SU-DHL-6 (cell line): ENCODE data around the gene RHOT2.

Source experiments
- H2AFZ ChIP-seq: fragments of 200-600 bp; sonication (generic); 2 replicates; pipeline ENCODE4 v1.6.1; 2014; ENCODE audit warnings: low read depth, mild to moderate bottlenecking, moderate library complexity, mixed read lengths, antibody characterized with exemption, low read length; ENCODE audit not compliant: severe bottlenecking
- H3F3A ChIP-seq: fragments of 200-600 bp; shearing (Covaris generic); 2 replicates; pipeline ENCODE4 v1.6.0; 2016; ENCODE audit warnings: antibody characterized with exemption, mild to moderate bottlenecking; ENCODE audit not compliant: insufficient read depth
- H3K27ac ChIP-seq: fragments of 200-600 bp; sonication (generic); 2 replicates; pipeline ENCODE4 v1.5.1; 2016; ENCODE audit warnings: low read depth, mild to moderate bottlenecking, low read length, moderate library complexity, mixed read lengths
- H3K27me3 ChIP-seq: fragments of 200-600 bp; sonication (generic), shearing (Covaris generic); 2 replicates; pipeline ENCODE4 v1.6.0; 2014; ENCODE audit warnings: mild to moderate bottlenecking, low read length
- H3K36me3 ChIP-seq: fragments of 200-600 bp; sonication (generic); 2 replicates; pipeline ENCODE4 v1.6.1; 2014; ENCODE audit warnings: mild to moderate bottlenecking, low read length, mixed read lengths
- H3K4me2 ChIP-seq: fragments of 300-600, 200-600 bp; shearing (Covaris generic), sonication (generic); 2 replicates; pipeline ENCODE4 v1.6.0; 2014; ENCODE audit warnings: low read length, low read depth, mild to moderate bottlenecking; ENCODE audit not compliant: poor library complexity, severe bottlenecking
- H3K4me3 ChIP-seq: fragments of 200-600 bp; sonication (generic); 2 replicates; pipeline ENCODE4 v1.5.1; 2014; ENCODE audit warnings: antibody characterized with exemption, low read length, mild to moderate bottlenecking, mixed read lengths; ENCODE audit not compliant: insufficient read depth, poor library complexity, severe bottlenecking
- H3K79me2 ChIP-seq: fragments of 200-600 bp; sonication (generic); 2 replicates; pipeline ENCODE4 v1.6.1; 2014; ENCODE audit warnings: mild to moderate bottlenecking, low read length, moderate library complexity; ENCODE audit not compliant: insufficient read depth
- H3K9ac ChIP-seq: fragments of 200-600 bp; sonication (generic); 2 replicates; pipeline ENCODE4 v1.7.0; 2014; ENCODE audit warnings: mild to moderate bottlenecking, low read length
- H3K9me2 ChIP-seq: fragments of 200-600 bp; sonication (generic); replicated peaks from 2 replicates; pipeline ENCODE4 v1.6.1; 2014; ENCODE audit warnings: low read length; ENCODE audit not compliant: insufficient read depth
- H3K9me3 ChIP-seq: fragments of 200-600 bp; sonication (generic); 2 replicates; pipeline ENCODE4 v1.6.1; 2014; ENCODE audit warnings: low read length, mixed read lengths; ENCODE audit not compliant: insufficient read depth
- H4K20me1 ChIP-seq: fragments of 200-600 bp; sonication (generic); 2 replicates; pipeline ENCODE4 v1.6.1; 2014; ENCODE audit warnings: low read depth, mild to moderate bottlenecking, antibody characterized with exemption, low read length, moderate library complexity, mixed read lengths
- EZH2phosphoT487 ChIP-seq: fragments of 200-600 bp; sonication (generic), shearing (Covaris generic); conservative IDR thresholded peaks from 2 replicates; pipeline ENCODE4 v1.6.1; 2018; ENCODE audit warnings: mild to moderate bottlenecking, antibody characterized with exemption, low read length, moderate library complexity, mixed read lengths
- TF ChIP-seq, protein P1 (sequence below): fragments of 200-600 bp; sonication (generic); IDR thresholded peaks from one replicate; pipeline ENCODE4 v1.5.1; 2017; ENCODE audit warnings: antibody characterized with exemption, mild to moderate bottlenecking, low read length, moderate library complexity; ENCODE audit not compliant: insufficient read depth, poor library complexity, severe bottlenecking

RHOT2 gene

DNA sequence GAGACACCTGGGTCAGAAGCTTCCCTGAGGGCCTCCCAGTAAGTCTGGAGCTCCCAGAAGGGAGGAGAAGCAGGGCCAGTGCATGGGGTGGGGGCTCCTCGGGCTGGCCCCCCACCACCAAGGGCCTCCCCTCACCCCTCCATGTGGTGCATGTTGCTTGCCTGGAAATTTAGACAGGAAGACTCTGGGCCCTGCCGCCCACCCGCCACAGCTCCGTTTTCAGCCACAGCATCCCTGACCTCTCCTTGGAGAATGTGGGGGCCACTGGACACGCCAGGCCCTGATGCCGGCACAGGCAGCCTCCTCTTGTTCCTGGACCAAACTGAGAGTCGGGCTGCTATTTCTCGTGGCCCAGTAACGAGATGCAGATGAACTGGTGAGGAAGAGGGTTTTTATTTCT is 29.1 kb upstream of the RHOT2 start:
- H3K36me3 ChIP-seq: no peaks in the 10 kb centered on the region

GRCh38 chr16:640614-641013 is 27.3 kb upstream of the RHOT2 start:
- no peak overlapping the region for H3K4me3 ChIP-seq
- peak overlapping the region; percentile 70 for H3K9ac ChIP-seq
- peaks cover 26% of the 10 kb centered on the region for H3F3A ChIP-seq
- peaks cover 13% of the 10 kb centered on the region for H3K79me2 ChIP-seq
- peak overlapping the region; percentile 74; the same call in 1 of the 2 replicates for H3K27ac ChIP-seq
- no peaks in the 10 kb centered on the region for H3K9me2 ChIP-seq
- TF ChIP-seq, protein P1, sequence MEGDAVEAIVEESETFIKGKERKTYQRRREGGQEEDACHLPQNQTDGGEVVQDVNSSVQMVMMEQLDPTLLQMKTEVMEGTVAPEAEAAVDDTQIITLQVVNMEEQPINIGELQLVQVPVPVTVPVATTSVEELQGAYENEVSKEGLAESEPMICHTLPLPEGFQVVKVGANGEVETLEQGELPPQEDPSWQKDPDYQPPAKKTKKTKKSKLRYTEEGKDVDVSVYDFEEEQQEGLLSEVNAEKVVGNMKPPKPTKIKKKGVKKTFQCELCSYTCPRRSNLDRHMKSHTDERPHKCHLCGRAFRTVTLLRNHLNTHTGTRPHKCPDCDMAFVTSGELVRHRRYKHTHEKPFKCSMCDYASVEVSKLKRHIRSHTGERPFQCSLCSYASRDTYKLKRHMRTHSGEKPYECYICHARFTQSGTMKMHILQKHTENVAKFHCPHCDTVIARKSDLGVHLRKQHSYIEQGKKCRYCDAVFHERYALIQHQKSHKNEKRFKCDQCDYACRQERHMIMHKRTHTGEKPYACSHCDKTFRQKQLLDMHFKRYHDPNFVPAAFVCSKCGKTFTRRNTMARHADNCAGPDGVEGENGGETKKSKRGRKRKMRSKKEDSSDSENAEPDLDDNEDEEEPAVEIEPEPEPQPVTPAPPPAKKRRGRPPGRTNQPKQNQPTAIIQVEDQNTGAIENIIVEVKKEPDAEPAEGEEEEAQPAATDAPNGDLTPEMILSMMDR: no peak
- TF ChIP-seq EZH2phosphoT487: no peak
- no peaks in the 10 kb centered on the region for H3K9me3 ChIP-seq
- H4K20me1 ChIP-seq: no peaks in the 10 kb centered on the region
- H3K36me3 ChIP-seq: no peaks in the 10 kb centered on the region
- peak overlapping the region; percentile 65 for H3K4me2 ChIP-seq
- H2AFZ ChIP-seq: no peak overlapping the region
- no peaks in the 10 kb centered on the region for H3K27me3 ChIP-seq

More for the DNA sequence above, 29.1 kb upstream of the RHOT2 start:
- H3K79me2 ChIP-seq: peaks cover 13% of the 10 kb centered on the region
- no peak for TF ChIP-seq EZH2phosphoT487
- TF ChIP-seq, protein P1: no peak
- H3F3A ChIP-seq: peaks cover 26% of the 10 kb centered on the region
- H3K9me3 ChIP-seq: no peaks in the 10 kb centered on the region
- H3K27ac ChIP-seq: peak overlapping the region; percentile 63
- H3K4me2 ChIP-seq: peak overlapping the region; percentile 24
- no peaks in the 10 kb centered on the region for H4K20me1 ChIP-seq
- H3K27me3 ChIP-seq: no peaks in the 10 kb centered on the region
- no peaks in the 10 kb centered on the region for H3K9me2 ChIP-seq
- H3K9ac ChIP-seq: peak overlapping the region; percentile 4; the same call in 1 of the 2 replicates
- H3K4me3 ChIP-seq: no peak overlapping the region
- H2AFZ ChIP-seq: no peak overlapping the region

GRCh38 chr16:641326-642188 is 26.4 kb upstream of the RHOT2 start, which contains the start of gene MCRIP2:
TSS of gene MCRIP2 (plus strand) at chr16:641828. CDS start at chr16:641992, 164 bp downstream.
- Histone ChIP-seq H3K27ac (peak within 1 kb of the TSS; percentile 74), H3K9ac (peak within 1 kb of the TSS; percentile 70), H2AFZ (peak within 1 kb of the TSS; percentile 35), H3K36me3 (no peaks in the 10 kb centered on the region), H4K20me1 (no peaks in the 10 kb centered on the region), H3K4me2 (peak within 1 kb of the TSS; percentile 65), H3K27me3 (no peaks in the 10 kb centered on the region), H3K9me3 (no peaks in the 10 kb centered on the region), H3K79me2 (peaks cover 13% of the 10 kb centered on the region), H3K9me2 (no peaks in the 10 kb centered on the region), H3K4me3 (peak within 1 kb of the TSS; percentile 80), H3F3A (peaks cover 26% of the 10 kb centered on the region)
- TF ChIP-seq, protein P1: no peak
- TF ChIP-seq EZH2phosphoT487: no peak
